HG03135 (cell line): Measurements from ENCODE around the gene WSB1.
"Not testable (repeated sequence)": the region's sequence is repeated elsewhere in the genome, so short reads cannot be mapped to it uniquely, and the experiment has no call there.

ENCODE experiments used
- ATAC-seq: cut with Tn5 transposase; IDR thresholded peaks from one replicate; pipeline ENCODE4 v1.9.1; 2021; ENCODE audit warnings: mild to moderate bottlenecking, moderate library complexity; ENCODE audit not compliant: unreplicated experiment

Gene WSB1

DNA sequence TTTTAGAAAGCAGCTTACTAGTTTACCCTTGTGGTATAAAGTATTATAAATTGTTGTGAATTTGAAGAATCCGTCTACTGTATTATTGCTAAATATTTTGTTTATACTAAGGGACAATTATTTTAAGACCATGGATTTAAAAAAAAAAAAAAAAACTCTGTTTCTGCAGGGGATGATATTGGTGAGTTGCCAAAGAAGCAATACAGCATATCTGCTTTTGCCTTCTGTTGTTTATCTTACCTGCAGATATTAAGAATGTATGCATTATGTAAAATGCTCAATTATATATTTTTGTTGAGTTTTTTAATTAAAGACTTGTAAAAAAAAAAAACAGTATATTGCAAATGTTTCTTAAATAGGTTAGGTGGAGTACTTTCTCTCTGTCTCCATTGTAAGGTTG is 19.4 kb downstream of the WSB1 start:
- no peak for ATAC-seq

DNA sequence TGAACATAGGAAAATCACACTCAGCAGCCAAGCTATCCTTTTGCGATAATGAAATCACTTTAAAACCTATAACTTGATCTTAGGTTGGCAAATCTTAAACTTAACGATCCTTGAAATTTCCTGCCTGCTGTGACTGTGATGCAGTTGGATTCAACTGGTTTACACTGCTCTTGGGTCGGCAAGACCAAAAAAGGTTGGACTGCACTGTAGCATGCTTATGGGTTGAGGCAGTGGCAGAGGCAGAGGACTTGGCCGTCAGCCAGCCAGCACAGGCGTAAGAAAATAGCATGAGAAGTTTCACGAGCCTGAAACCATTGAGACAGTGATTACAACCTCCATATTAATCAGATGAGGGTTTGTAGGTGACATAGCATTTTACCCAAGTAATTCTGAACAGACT is 21.4 kb downstream of the WSB1 start:
- ATAC-seq: no peak

DNA sequence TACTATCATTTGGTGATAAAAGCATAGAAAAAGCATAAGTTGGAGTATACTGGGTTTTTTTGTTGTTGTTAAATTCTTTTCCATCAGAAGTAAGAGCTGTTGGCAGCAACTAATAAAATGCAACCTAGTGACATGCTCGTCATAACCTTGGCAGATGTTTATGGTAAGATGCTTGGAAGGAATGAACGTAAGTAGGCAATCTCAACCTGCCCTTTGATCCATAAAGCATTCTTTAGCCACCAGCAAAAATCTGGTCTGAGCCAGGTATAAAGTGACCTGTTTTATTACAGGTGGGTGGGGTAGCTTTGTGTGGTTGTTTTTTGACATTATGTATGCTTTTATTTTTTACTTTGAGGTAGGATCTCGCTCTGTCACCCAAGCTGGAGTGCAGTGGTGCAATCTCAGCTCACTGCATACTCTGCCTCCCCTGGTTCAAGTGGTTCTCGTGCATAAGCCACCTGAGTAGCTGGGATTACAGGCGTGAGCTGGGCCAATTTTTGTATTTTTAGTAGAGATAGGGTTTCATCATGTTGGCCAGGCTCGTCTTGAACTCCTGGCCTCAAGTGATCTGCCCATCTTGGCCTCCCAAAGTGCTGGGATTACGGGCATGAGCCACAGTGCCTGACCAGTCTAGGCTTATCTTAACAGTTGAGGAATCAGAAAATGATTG is 22.0 kb downstream of the WSB1 start:
- no peak for ATAC-seq

DNA sequence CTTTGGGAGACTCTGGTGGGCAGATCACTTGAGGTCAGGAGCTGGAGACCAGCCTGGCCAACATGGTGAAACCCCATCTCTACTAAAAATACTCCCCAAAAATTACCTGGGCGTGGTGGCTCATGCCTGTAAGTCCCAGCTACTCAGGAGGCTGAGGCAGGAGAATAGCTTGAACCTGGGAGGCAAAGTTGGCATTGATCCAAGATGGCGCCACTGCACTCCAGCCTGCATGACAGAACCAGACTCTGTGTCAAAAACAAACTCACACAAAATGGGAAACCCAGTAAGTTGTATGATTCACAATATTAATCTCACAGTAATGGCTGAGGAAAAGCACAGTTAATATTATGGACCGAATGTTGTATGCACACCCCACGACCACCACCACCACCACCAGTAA is 24.3 kb downstream of the WSB1 start:
- ATAC-seq: no peak

DNA sequence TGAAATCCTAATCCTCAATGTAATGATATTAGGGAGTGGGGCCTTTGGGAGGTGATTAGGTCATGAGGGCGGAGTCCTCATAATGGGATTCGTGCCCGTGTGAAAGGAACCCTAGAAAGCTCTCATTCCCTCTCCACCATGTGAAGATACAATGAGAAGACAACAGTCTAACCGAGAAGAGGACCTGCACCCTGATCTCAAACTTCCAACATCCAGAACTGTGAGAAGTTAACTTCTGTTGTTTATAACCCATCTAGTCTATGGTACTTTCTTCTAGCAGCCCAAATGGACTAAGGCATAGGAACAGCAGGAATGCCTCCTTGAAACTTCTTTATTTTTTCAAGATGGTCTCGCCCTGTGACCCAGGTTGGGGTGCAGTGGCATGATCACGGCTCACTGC is 24.7 kb downstream of the WSB1 start:
- ATAC-seq: no peak

DNA sequence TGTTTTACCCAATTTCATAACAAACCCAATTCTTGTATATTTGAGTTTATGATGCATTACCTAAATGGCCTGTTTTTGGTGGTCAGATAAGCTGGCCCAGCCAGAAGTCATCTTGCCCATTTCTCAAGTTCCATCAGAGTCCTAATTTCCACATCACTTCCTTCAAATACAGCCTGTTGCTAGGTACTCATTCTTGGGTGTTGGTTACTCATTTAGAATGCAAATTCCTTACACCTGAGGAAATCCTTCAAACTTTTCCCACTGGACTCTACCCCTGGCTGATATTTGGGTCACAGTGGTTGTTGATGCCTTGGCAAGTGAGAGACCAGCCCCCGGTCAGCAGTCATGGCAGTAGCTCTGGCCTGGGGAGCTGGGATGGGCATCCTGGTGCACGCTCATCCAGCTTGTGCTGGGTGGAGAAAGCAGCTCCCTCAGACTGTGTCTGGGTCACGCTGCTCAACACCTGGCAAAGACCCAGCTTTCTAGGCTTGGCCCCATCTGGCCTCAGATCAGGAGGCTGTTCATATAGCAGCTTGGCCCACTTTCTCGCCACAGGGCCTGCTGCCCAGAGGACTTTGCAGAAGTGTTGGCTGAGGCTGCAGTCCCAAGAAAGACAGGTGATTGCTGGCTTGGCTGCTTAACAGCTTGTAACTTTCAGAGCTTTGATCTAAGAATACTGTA is 25.8 kb downstream of the WSB1 start:
- no peak for ATAC-seq

DNA sequence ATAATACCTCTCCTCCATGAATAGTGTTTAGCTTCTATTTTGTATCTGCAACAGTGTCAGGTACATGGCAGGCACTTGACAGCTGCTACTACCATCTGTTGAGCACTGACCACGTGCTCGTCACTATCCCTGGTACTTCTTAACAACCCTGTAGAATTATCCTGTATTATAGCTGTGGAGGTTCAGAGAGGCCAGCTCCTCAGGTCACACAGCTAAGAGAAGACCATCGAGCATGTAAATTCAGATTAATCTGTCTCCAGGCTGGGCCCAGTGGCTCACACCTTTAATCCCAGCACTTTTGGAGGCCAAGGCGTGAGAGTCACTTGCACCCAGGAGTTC is 26.3 kb downstream of the WSB1 start:
- ATAC-seq: no peak

DNA sequence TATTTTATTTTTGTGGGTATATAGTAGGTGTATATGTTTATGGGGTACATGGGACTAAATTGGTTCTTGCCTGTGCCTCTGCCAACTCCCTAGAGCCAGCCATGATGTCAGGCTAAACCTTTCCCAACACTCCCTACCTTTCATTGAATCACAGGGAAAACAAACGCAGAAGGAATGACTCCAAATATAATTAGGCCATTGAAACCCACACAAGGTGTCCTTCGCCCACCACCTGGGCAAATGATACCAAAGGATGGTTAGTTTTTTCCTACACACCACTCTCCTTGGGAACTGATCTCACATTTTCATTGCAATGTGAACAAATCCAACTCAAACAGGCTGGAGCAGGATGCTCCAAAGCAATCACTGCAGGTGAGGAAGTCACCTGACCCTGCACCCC is 27.5 kb downstream of the WSB1 start:
- no peak for ATAC-seq

DNA sequence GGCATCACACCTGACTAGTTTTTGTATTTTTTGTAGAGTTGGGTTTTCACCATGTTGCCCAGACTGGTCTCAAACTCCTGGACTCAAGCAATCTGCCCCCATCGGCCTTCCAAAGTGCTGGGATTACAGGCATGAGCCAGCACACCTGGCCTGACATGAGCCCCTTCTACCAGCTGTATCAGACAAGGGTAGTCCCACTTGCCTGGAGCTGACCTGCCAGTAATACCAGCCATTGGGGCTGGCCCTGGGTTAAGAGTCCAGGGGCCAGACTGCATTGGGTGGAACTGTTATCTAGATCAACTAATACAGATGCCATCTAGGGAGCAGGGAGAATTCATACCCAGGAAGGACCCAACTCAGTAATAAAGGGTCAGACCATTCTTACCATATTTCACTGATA is 28.1 kb downstream of the WSB1 start:
- no peak for ATAC-seq

DNA sequence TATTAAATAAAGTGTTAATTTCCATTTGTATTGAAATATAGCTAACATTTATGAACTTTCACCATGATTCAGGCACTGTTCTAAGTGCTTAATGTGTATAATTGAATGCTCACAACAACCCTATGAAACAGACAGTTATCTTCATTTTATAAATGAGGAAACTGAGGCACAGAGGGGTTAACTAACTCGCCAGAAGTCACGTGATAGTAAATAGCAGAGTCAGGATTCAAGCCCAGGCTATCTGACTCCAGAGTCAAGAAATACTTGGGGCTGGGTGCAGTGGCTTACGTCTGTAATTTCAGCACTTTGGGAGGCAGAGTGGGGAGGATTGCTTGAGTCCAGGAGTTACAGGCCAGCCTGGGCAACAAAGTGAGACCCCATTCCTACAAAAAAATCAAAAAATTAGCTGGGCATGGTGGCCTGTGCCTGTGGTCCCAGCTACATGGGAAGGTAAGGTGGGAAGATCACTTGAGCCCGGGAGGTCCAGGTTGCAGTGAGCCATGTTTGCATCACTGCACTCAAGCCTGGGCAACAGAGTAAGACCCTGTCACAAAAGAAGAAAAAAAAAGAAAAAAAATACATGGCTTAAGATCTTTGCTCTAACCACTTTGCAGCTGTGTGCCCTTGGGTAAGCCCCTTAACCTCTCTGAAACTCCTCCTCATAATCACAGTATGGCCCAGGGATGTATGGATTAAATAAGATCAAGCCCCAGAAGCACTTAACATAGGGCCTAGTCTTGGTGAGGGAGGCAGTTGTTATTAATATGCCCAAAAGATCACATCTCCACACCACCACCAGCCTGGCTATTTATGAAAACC is 29.0 kb downstream of the WSB1 start:
- ATAC-seq: no peak

DNA sequence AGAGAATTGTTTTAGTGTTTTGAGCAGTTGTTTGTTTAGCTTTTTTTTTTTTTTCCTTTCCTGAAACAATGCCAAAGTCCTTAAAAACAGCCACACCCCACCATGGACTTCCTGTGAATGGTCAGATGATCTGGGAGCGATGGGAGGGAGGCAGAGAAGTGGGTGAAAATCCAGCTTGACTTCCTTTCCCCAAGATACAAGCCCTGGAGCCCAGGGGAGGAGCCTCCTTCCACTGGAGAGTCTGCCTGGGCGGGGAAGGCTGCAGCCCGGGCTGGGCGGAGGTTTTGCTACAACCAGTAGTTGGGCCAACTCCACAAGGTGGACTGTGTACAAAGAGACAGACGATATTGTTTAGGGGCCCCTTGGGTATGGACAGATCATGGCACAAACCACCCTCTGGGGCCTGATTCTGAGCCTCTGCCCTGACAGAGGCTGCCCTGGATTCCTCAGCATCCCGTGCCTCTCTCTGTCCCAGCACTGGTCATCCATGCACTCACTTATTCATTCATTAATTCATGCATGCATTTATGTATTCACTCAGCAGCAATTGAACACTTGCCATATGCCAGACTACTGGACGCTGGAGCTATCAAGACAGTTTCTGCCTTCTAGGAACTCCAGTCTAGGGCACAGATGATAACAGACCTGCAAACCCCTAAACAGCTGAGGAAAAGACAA is 29.8 kb downstream of the WSB1 start:
- no peak for ATAC-seq

DNA sequence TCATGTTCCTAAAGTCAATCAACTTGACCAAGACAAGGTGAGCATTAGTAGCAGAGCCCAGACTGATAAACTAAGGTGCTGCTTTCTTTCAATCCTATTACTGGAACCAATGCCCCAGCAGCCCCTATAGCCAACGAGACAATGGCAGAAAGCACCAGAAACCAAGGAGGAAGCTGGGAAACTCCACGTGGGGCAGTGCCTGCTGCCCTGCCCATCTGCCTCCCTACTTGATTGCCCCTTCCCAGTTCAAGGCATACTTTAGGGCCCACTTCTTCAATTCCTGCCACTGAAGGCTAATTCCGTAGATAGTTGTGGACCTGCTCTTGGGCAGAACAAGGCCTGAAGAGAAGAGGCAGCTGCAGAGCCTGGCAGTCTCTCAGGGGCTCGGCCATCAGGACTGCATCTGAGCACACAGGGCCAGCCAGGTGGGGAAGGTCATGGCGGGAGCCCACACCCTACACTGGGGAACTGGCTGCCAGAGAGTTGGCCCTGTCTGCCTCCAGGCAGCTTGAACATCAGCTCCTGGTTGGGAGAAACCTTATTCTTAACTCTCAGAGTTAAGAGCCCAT is 30.9 kb downstream of the WSB1 start:
- ATAC-seq: no peak

DNA sequence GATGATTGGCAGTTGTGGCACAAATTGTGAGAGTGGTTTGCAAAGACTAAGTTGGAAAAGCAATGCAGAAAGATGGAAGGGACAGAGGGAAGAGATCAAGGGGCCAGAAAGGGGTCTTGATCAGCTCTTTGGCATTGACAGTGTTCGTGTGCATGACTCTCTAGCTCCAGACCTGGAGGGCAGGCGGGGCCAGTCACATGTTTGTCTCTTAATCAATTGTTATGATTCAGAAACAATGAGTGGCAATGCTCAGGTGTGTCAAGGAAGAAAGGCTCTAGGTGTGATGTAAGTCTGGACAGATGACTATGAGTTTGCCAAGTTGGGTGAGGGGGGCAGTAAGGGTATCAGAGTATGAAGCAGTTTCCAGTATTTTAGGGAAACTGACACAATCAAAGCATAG is 32.1 kb downstream of the WSB1 start:
- ATAC-seq: no peak

DNA sequence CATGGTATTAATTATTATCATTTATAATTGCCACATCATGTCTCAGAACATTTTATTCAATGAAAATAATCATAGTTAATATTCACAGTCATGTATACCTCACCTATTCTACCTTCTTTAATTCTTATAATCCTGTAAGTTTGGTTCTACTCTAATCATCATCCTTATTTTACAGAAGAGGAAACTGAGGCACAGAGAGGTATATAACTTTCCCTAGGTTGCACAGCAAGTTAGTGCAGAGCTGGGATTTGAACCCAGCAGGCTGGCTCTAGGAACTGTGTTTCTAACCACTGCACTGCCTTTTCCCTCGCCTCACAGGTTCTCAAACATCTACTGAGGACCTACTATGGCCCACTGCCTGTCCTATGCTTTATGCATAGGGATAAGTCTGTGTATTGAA is 32.7 kb downstream of the WSB1 start:
- no peak for ATAC-seq

DNA sequence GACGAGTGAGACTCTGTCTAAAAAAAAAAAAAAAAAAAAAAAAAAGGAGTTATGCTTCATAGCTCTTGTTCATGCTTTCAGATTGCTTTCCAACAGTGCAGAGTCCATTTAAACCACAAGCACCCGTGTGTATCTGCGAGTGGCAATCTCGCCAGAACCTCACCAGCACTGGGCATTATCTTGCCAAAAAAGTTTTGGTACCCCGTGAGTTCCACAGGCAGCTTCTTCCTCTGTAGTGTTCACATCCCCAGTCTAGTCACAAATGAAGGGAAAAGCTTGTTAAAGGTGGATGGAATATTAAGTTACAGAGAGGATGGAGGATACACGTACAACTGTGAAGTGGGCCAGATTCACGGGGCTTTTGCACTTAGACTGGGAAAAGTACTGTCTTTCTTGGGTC is 33.5 kb downstream of the WSB1 start:
- ATAC-seq: no peak

DNA sequence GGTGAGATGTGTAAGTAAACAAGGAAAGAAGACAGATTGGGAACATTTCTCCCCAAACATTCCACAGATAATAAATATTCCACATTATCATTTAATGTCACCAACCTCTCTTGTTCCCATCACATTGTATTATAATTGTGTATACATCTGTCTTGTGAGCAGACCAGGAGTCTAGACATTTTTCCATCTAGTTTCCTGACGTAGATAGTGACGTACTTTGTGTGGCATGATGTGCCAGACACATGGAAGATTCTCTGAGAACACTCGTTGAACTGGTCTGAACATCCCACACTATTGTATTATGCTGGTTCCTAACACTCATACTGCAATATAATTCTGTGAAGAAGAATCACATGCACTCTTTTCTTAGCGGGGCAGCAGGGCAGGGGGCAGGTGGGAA is 34.0 kb downstream of the WSB1 start:
- ATAC-seq: no peak

DNA sequence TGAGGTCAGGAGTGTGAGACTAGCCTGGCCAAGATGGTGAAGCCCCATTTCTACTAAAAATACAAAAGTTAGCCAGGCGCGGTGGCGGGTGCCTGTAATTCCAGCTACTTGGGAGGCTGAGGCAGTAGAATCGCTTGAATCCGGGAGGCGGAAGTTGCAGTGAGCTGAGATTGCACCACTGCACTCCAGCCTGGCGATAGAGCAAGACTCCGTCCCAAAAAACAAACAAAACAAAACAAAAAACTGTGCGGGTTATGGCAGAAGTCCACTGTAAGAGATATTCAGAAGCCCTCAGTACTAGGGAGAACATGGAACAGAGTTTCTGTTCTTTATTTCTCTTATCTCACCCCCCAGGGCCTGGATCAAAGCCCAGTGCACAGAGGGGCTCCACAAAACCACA is 34.8 kb downstream of the WSB1 start:
- not testable (repeated sequence) for ATAC-seq

DNA sequence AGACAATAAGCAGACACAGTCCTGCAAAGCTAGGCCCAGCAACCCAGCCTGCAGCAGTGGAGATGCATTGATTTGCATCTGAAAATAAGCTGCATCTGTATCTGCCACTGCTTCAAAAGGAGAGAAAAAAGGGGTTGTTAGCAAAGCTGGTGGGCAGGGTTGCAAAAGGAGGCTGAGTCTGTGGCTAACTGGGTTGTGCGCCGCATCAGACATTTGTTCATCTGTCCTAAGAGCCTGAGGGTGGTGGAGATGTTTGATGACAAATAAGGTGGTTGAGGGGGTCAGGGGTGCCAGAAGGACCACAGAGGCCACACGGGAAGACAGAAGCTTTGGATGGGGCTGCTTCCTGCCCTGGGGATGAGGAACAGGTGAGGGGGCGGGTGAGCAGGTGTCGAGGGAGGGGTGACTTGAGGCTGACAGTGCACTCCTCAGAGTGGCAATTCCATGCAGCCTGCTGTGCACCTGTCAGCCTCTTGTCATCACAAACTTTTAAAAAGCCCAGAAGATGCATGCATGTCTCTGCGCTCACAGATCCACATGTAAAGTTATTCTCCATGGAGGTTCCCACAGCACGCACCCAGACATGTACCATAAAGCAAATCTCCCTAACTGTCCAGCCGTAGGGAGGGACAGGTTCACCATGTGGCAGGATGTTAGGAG is 35.4 kb downstream of the WSB1 start:
- no peak for ATAC-seq

DNA sequence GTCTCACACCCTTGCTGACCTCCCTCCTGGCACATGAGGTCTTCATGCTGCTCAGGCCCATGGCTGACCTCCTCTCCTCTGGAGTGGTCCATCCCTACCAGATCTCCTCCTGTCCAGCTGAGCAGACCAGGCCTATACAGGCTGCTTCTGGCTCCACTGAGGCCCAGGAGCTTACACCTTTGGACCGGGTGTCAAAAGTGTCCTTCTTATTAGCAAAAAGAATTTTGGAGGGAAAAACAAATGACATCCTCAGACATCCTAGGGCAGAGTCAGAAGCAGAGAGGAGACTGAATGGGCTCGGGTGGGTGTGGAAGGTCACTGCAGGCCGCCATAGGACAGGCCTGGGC is 38.1 kb downstream of the WSB1 start:
- no peak for ATAC-seq

DNA sequence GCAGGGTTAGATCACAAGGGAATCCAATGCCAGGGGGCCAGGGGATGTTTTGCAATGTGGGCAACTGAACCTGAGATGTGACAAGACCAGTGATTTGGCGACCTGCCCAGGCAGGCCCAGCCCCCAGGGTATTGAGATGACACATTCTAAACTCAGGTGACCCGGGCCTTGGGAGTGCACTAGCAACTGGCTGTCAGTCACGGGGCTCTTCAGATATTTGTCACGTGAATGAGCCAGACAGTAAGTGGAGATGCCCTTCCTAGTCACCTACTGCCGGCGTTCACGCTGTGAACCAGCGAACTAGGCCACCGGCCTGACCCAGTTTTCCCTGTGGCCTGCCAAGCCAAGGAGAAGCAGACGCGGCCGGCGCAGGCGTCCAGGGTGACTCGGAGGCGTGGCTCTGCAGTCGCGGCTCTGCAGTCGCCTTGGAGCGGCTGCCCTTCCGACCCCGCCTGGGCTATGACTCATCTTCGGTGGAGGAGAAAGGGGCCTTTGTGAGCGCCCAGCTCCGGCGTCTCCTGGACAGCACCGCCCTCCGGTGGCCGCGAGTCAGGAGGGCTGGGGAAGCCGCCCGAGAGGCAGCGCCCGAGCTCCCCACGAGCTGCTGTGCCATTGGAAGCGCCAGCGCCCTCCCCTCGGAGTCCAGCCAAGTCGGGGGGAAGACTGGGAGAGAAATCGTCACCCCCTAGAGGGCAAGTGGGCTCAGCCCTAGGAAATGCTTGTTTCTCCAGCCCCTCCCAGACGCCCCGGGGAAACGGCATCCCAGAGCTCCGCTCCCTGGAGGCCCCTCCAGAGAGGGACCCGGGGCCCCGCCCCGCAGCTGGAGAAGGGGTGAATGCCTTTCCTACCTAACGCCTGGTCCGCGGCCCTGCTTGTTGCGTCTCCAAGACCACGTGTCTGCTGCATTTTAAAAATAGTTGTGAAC is 38.8 kb downstream of the WSB1 start:
- peak; percentile 85 for ATAC-seq
